ENCODE data around the gene SRMS. TPM values are rescaled to one million over a fixed set of nuclear protein-coding genes. Genes with fewer than 3 reads are reported as not detected.
A peak's percentile ranks its signal among the peaks of the same experiment; 100 is the strongest.

SRMS gene
- total and polyA plus RNA-seq, 3 donors from 2014 or later = 0.19 to 0.42 (median 0.24) TPM

DNA sequence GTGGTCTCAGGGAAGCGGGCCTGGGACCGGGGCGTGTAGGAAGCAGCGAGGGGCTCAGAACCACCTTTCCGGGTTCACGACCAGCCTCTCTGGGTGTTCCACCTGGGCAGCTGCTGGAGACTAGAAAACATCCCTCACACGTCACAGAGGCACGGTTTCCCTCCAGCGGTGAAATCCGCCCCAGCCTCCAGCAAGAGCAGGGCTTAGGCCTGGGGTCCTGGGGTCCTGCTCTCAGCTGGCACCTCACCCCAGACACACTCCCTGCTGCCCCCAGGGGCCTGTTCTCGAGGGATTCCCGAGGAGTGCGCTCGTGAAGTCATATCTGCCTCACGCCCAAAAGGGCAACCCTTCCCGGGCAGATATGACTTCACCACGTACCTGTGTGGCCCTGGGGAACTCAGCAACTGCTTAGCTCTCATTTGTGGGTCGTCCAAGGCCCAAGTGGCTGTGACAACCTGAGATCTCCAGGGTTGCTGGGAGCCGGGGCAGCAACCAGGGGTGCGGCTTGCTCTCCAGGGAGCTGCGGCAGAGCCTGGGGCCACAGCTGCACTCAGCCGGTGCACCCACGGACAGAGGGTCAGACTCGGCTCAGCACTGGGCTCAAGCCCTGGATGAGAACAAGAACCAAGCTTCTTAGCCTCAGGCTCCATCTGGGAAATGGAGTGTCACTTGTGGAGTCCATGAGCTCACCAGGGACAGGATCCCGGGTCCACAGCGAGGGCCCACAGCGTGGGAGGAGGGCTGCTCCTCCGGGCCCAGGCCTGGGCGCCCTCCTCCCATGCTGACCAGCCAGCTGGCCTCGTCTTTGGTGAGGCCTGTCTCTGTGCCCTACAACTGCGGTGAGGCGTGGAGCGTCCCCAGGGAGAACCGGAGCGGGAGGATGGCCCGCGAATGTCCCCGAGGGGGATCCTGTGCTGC lies 7.1 kb upstream of the SRMS start:
- TF ChIP-seq, protein P1, sequence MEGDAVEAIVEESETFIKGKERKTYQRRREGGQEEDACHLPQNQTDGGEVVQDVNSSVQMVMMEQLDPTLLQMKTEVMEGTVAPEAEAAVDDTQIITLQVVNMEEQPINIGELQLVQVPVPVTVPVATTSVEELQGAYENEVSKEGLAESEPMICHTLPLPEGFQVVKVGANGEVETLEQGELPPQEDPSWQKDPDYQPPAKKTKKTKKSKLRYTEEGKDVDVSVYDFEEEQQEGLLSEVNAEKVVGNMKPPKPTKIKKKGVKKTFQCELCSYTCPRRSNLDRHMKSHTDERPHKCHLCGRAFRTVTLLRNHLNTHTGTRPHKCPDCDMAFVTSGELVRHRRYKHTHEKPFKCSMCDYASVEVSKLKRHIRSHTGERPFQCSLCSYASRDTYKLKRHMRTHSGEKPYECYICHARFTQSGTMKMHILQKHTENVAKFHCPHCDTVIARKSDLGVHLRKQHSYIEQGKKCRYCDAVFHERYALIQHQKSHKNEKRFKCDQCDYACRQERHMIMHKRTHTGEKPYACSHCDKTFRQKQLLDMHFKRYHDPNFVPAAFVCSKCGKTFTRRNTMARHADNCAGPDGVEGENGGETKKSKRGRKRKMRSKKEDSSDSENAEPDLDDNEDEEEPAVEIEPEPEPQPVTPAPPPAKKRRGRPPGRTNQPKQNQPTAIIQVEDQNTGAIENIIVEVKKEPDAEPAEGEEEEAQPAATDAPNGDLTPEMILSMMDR (IDR thresholded peaks at IDR 0.05) = no peak
- TF ChIP-seq POLR2A (IDR thresholded peaks at IDR 0.05) = no peak
- Histone ChIP-seq H3K4me1 (peaks cover 6% of the 10 kb centered on the region), H3K27me3 (no peaks in the 10 kb centered on the region), H3K27ac (peak overlapping the region in 1 of 2 donors; percentile 40), H3K9me3 (no peaks in the 10 kb centered on the region), H3K36me3 (ENCODE audit: low read depth, missing control alignments) (no peaks in the 10 kb centered on the region), H3K4me3 (peak overlapping the region in 1 of 2 donors; percentile 63)
- WGBS, 2 donors = 62 to 68% methylated on average over 11 to 38 of the region's 38 CpGs
- no peak for DNase-seq
- intact Hi-C loops (cut with DNase I; ENCODE audit: low total_unique reads) = no loop called here

DNA sequence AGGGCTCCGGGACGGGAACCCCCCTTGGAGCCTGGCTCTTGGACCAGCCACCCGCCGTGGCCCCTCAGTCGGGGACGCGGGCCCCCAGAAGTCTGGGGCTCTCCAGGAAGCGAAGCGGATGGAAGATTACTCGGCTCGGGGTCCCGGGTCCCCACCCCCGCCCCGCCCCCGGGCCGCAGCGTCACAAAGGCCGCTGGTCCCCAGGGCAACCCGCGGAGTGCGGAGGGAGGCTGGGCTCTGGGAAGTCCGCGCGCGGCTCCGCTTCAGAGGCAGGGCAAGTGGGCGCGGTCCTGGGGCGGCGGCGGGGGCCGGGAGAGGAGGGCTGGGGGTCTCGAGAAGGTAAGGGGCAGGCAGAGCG lies 6.4 kb upstream of the SRMS start, which contains the start of gene FNDC11:
FNDC11 (plus strand) TSS at position 227 of the 358 bp plus-strand sequence. CDS start 1,505 bp downstream, outside the sequence.
- Histone ChIP-seq H3K27me3 (no peaks in the 10 kb centered on the region), H3K27ac (peak within 1 kb of the TSS in 1 of 2 donors; percentile 40), H3K9me3 (no peaks in the 10 kb centered on the region), H3K36me3 (ENCODE audit: low read depth, missing control alignments) (no peaks in the 10 kb centered on the region), H3K4me1 (peaks cover 6% of the 10 kb centered on the region), H3K4me3 (peak within 1 kb of the TSS; percentile 32 to 63)
- WGBS, 2 donors = 0 to 10% methylated on average over 5 to 21 of the region's 34 CpGs
- TF ChIP-seq, protein P1 (IDR thresholded peaks at IDR 0.05) = no peak
- TF ChIP-seq POLR2A (IDR thresholded peaks at IDR 0.05) = no peak
- DNase-seq = peak; percentile 41
- intact Hi-C loops (cut with DNase I; ENCODE audit: low total_unique reads) = no loop called here

DNA sequence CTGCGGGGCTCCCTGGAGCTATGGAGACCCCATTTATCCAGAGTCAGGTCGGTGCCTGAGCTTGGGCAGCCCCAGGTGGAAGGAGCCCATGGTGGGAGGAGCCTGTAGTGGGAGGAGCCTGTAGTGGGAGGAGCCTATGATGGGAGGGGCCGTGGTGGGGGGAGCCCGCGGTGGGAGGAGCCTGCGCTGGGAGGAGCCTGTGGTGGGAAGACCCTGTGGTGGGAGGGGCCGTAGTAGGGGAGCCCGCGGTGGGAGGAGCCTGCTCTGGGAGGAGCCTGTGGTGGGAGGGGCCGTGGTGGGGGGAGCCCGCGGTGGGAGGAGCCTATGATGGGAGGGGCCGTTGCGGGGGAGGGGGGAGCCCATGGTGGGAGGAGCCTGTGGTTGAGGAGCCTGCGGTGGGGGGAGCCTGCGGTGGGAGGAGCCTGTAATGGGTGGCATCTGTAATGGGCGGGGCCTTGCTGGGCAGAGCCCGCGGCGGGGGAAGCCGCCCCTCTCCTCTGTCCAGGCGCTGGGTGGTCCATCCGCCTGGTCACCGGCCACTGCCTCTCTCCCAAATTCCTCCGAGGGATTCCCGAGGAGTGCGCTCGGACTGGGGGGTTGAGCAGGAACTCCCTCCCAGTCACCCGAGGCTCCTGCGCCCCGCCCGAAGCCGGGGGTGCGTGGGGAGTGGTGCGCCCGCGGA lies 5.8 kb upstream of the SRMS start:
- Histone ChIP-seq H3K27me3 (no peaks in the 10 kb centered on the region), H3K27ac (peak overlapping the region in 1 of 2 donors; percentile 40), H3K36me3 (ENCODE audit: low read depth, missing control alignments) (no peaks in the 10 kb centered on the region), H3K4me1 (peaks cover 6% of the 10 kb centered on the region), H3K4me3 (peak overlapping the region; percentile 32 to 63), H3K9me3 (no peaks in the 10 kb centered on the region)
- no peak for TF ChIP-seq POLR2A (IDR thresholded peaks at IDR 0.05)
- TF ChIP-seq, protein P1 (IDR thresholded peaks at IDR 0.05) = no peak
- peak; percentile 84 for DNase-seq
- WGBS, 2 donors = 3 to 6% methylated on average over 16 to 36 of the region's 37 CpGs
- intact Hi-C loops (cut with DNase I; ENCODE audit: low total_unique reads) = no loop called here

DNA sequence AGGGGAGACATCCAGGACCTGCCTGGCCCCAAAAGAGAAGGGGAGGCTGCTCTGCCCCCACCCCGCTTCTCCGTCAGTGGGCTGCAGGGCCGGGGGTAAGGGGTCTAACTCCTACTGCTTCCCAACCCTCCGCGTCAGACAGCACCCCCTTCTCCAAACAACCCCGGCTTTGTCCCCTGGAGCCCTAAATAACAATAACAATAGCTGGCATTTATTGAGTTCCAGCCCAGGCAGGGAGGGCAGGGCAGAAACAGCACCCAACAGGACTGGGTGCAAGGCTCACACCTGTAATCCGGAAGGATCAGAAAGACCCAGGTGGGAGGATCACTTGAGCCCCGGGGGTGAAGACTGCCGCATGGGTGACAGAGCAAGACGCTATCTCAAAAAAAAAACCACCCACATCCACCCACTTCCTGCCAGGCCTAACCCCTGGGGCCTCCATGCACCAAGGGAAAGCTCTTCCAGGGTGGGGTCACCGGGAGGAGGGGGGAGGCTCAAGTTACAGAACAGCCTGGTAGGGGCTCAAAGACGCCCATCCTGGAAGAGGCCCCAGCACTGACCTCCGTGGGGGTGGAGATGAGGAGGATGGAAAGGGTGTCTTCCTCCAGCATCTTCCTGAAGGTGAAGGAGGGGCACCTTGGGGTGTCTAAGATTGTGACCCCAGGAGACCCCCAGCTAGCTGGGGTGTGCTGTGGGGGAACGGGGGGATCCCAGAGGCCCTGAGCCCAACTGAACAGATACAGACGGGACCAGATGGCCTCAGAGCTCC lies 5.1 kb upstream of the SRMS start:
- no peaks in the 10 kb centered on the region for H3K27me3 ChIP-seq
- intact Hi-C loops (cut with DNase I; ENCODE audit: low total_unique reads) = no loop called here
- H3K9me3 ChIP-seq = no peaks in the 10 kb centered on the region
- no peak overlapping the region for H3K27ac ChIP-seq
- no peaks in the 10 kb centered on the region for H3K36me3 ChIP-seq (ENCODE audit: low read depth, missing control alignments)
- TF ChIP-seq, protein P1 (IDR thresholded peaks at IDR 0.05) = no peak
- TF ChIP-seq POLR2A (IDR thresholded peaks at IDR 0.05) = no peak
- DNase-seq = no peak
- 55 to 64% methylated on average over 15 of the region's 15 CpGs for WGBS, 2 donors
- H3K4me1 ChIP-seq = peaks cover 6% of the 10 kb centered on the region
- no peak overlapping the region for H3K4me3 ChIP-seq

Measured in testis (tissue), 3 donors.